MCF 10A (cell line): ENCODE data around the gene RBAK. TPM values are rescaled to one million over a fixed set of nuclear protein-coding genes. Genes with fewer than 3 reads are reported as not detected.
"Not testable (repeated sequence)": the region's sequence is repeated elsewhere in the genome, so short reads cannot be mapped to it uniquely, and the experiment has no call there.

Experiments used
- BruUV-seq: library from RNA; stranded (reverse); fragments of 400-500 nt; replicated peaks from 2 replicates; lab custom pipeline; 2021; lab: Mats Ljungman, UMichigan
- CTCF ChIA-PET: fragments of 300-600 bp; sonication (Branson Sonifier 250); formaldehyde crosslinking; extraction: SDS; loops from one replicate; lab custom pipeline; 2021; ENCODE audit warnings: antibody characterized with exemption, inconsistent platforms; lab: Yijun Ruan, JAX
- POLR2A ChIA-PET: fragments of 300-600, 350-650 bp; sonication (Branson Sonifier 250); formaldehyde crosslinking; extraction: SDS; loops from one replicate; lab custom pipeline; 2020; ENCODE audit warnings: antibody characterized with exemption, inconsistent platforms; lab: Yijun Ruan, JAX
- DNase-seq: peaks from one replicate; pipeline ENCODE4 v3.0.0-alpha.2; 2018; ENCODE audit not compliant: unreplicated experiment
- H3K27ac Mint-ChIP-seq: one replicate; pipeline ENCODE4 v1.8.0; 2022; ENCODE audit warnings: mild to moderate bottlenecking, low read depth, mixed read lengths; ENCODE audit not compliant: unreplicated experiment
- H3K27me3 Mint-ChIP-seq: one replicate; pipeline ENCODE4 v1.8.0; 2022; ENCODE audit warnings: mixed read lengths; ENCODE audit not compliant: insufficient read depth, unreplicated experiment
- H3K36me3 Mint-ChIP-seq: one replicate; pipeline ENCODE4 v1.8.0; 2022; ENCODE audit warnings: mild to moderate bottlenecking, moderate library complexity, mixed read lengths; ENCODE audit not compliant: insufficient read depth, unreplicated experiment
- H3K4me1 Mint-ChIP-seq: one replicate; pipeline ENCODE4 v1.8.0; 2022; ENCODE audit warnings: mixed read lengths; ENCODE audit not compliant: insufficient read depth, unreplicated experiment
- H3K4me3 Mint-ChIP-seq: one replicate; pipeline ENCODE4 v1.8.0; 2022; ENCODE audit warnings: mild to moderate bottlenecking, moderate library complexity, mixed read lengths; ENCODE audit not compliant: unreplicated experiment
- H3K9me3 Mint-ChIP-seq: one replicate; pipeline ENCODE4 v1.8.0; 2022; ENCODE audit warnings: mixed read lengths; ENCODE audit not compliant: unreplicated experiment
- CTCF ChIP-seq: fragments of 200-600 bp; IDR thresholded peaks from one replicate; pipeline ENCODE4 v1.8.0; 2022; ENCODE audit warnings: antibody characterized with exemption, mild to moderate bottlenecking; ENCODE audit not compliant: unreplicated experiment
- intact Hi-C: fragments of 100-400 bp; cut with micrococcal nuclease; formaldehyde crosslinking; loops from 2 replicates; pipeline ENCODE4 v1.14.1; 2022
- total RNA-seq: library from RNA; stranded (reverse); gene quantifications from 2 replicates; pipeline ENCODE4 v1.2.3, GENCODE V29; 2022

The RBAK gene
- total RNA-seq, 1 experiment from 2014 or later, result 14.4 TPM

- BruUV-seq, result no TSS peak
- ChIA-PET CTCF (no interaction called here), POLR2A (interaction anchor here (1.0 kb wide), 1 partner anchor 20 kb away, joined by 3 read pairs; no protein-coding TSS in a partner anchor)
- Mint-ChIP-seq H3K27me3 (no peaks in the 10 kb centered on the region), H3K27ac (no peak overlapping the region), H3K4me3 (no peak overlapping the region), H3K9me3 (no peaks in the 10 kb centered on the region), H3K4me1 (peaks cover 5% of the 10 kb centered on the region), H3K36me3 (peaks cover 28% of the 10 kb centered on the region)
- intact Hi-C loops, result no loop called here
- no peak for DNase-seq
- TF ChIP-seq CTCF, result no peak
Measured at GRCh38 chr7:5043661-5044060, 2.0 kb upstream of the RBAK start.

- ChIA-PET POLR2A (interaction anchor here (0.6 to 2.0 kb wide), 4 partner anchors 72 to 384 kb away, joined by 3 to 11 read pairs (median 4); no protein-coding TSS in a partner anchor), CTCF (interaction anchor here (0.6 to 0.8 kb wide), 2 partner anchors 131 to 198 kb away, joined by 3 to 4 read pairs; no protein-coding TSS in a partner anchor)
- intact Hi-C loops, H3K9me3 Mint-ChIP-seq, H3K4me1 Mint-ChIP-seq, DNase-seq, BruUV-seq, H3K27me3 Mint-ChIP-seq: not testable (repeated sequence)
- Mint-ChIP-seq H3K27ac (peak overlapping the region; percentile 79), H3K4me3 (peak overlapping the region; percentile 91), H3K36me3 (peaks cover 52% of the 10 kb centered on the region)
Measured at GRCh38 chr7:5046397-5046732, 705 bp downstream of the RBAK start.

- H3K9me3 Mint-ChIP-seq, BruUV-seq, H3K4me1 Mint-ChIP-seq, DNase-seq, CTCF ChIA-PET, H3K27me3 Mint-ChIP-seq, intact Hi-C loops, H3K27ac Mint-ChIP-seq: not testable (repeated sequence)
- Mint-ChIP-seq H3K36me3 (peaks cover 52% of the 10 kb centered on the region), H3K4me3 (peak overlapping the region; percentile 91)
- POLR2A ChIA-PET, result interaction anchor here (0.6 to 2.0 kb wide), 3 partner anchors 73 to 132 kb away, joined by 3 to 11 read pairs (median 3); no protein-coding TSS in a partner anchor
Measured at GRCh38 chr7:5047127-5047526, 1.5 kb downstream of the RBAK start.

GRCh38 chr7:5050676-5051075 is 5.0 kb downstream of the RBAK start:
- ChIA-PET POLR2A (no interaction called here), CTCF (interaction anchor here (0.6 kb wide), 1 partner anchor 439 kb away, joined by 3 read pairs; no protein-coding TSS in a partner anchor)
- TF ChIP-seq CTCF, result no peak
- no peak overlapping the region for H3K27ac Mint-ChIP-seq
- peaks cover 30% of the 10 kb centered on the region for H3K9me3 Mint-ChIP-seq
- intact Hi-C loops, result no loop called here
- peaks cover 80% of the 10 kb centered on the region for H3K36me3 Mint-ChIP-seq
- peaks cover under 1% of the 10 kb centered on the region for H3K4me1 Mint-ChIP-seq
- no peaks in the 10 kb centered on the region for H3K27me3 Mint-ChIP-seq
- DNase-seq, result no peak
- no peak overlapping the region for H3K4me3 Mint-ChIP-seq
- BruUV-seq, result no TSS peak

GRCh38 chr7:5051731-5052130 is 6.1 kb downstream of the RBAK start:
- H3K4me3 Mint-ChIP-seq, H3K4me1 Mint-ChIP-seq, intact Hi-C loops, DNase-seq, H3K27me3 Mint-ChIP-seq, CTCF ChIA-PET, BruUV-seq, H3K27ac Mint-ChIP-seq: not testable (repeated sequence)
- POLR2A ChIA-PET, result interaction anchor here (0.9 kb wide), 1 partner anchor 273 kb away, joined by 4 read pairs; no protein-coding TSS in a partner anchor
- H3K9me3 Mint-ChIP-seq, result peaks cover 39% of the 10 kb centered on the region
- H3K36me3 Mint-ChIP-seq, result peaks cover 83% of the 10 kb centered on the region
